Uterus (tissue), 4 donors: ENCODE measurements around the gene TBX2. TPM values are rescaled to one million over a fixed set of nuclear protein-coding genes. Genes with fewer than 3 reads are reported as not detected.

ENCODE experiments used
- DNase-seq, 2 donors: peaks; one replicate each; pipeline ENCODE4 v3.0.0-alpha.2; 2019 to 2020
- H3K27ac ChIP-seq, 2 donors: fragments of 200-600 bp; sonication (generic); 1 replicate in 1 of 2; 2 replicates in 1 of 2; pipeline ENCODE4 v1.5.1; 2016 to 2018
- H3K27me3 ChIP-seq, 2 donors: fragments of 200-600 bp; sonication (generic); one replicate each; pipeline ENCODE4 v1.5.1; 2018 to 2019; ENCODE audit warnings: control low read depth in 1 of 2
- H3K36me3 ChIP-seq, 2 donors: fragments of 200-600 bp; sonication (generic); one replicate each; pipeline ENCODE4 v1.5.1; 2019; ENCODE audit warnings: control low read depth in 1 of 2
- H3K4me1 ChIP-seq, 2 donors: fragments of 200-600 bp; sonication (generic); one replicate each; pipeline ENCODE4 v1.5.1; 2018 to 2019; ENCODE audit warnings: control low read depth in 1 of 2
- H3K4me3 ChIP-seq, 2 donors: fragments of 200-600 bp; sonication (generic); 1 replicate in 1 of 2; 2 replicates in 1 of 2; pipeline ENCODE4 v1.5.1; 2018 to 2019; ENCODE audit warnings: mild to moderate bottlenecking in 1 of 2
- H3K9me3 ChIP-seq, 2 donors: fragments of 200-600 bp; sonication (generic); one replicate each; pipeline ENCODE4 v1.5.1; 2019; ENCODE audit warnings: control low read depth in 1 of 2
- CTCF ChIP-seq, 4 experiments: fragments of 200-600 bp in 2 of 4; fragments of 450-650 bp in 2 of 4; sonication (generic) in 2 of 4; IDR thresholded peaks; one replicate each; pipeline ENCODE4 v1.5.1; 2016 to 2019; ENCODE audit warnings: antibody characterized with exemption in 4 of 4, mild to moderate bottlenecking in 2 of 4, moderate library complexity in 1 of 4
- POLR2A ChIP-seq, 2 donors: fragments of 450-650 bp; IDR thresholded peaks; one replicate each; pipeline ENCODE4 v1.6.1; 2016; ENCODE audit warnings: antibody characterized with exemption in 2 of 2, mild to moderate bottlenecking in 1 of 2, moderate library complexity in 1 of 2
- intact Hi-C: fragments of 100-400 bp; cut with DNase I; formaldehyde crosslinking; loops from one replicate; pipeline ENCODE4 v1.15.1; 2023; ENCODE audit warnings: low total_unique reads
- total RNA-seq, 4 donors: library from RNA; depleted of rRNA in 3 of 4; stranded (reverse); fragments of >200 nt in 3 of 4; gene quantifications; one replicate each; pipeline versions ENCODE4 v1.1.0 to v1.2.4, GENCODE V29; 2014 to 2023
- donor health status: DM: yes; HTN: yes; CAD: no.

The TBX2 gene
- total RNA-seq, 4 donors from 2014 or later, result 0.29 to 40.5 (median 27.4) TPM

GRCh38 chr17:61404663-61404912, 4.9 kb downstream of the TBX2 start:
- no peak for DNase-seq
- Histone ChIP-seq H3K4me1 (no peaks in the 10 kb centered on the region), H3K27ac (peak overlapping the region; percentile 83 to 91), H3K4me3 (peak overlapping the region in 1 of 2 donors; percentile 7), H3K27me3 (peaks cover 0 to 7% of the 10 kb centered on the region in 2 donors), H3K9me3 (no peaks in the 10 kb centered on the region), H3K36me3 (no peaks in the 10 kb centered on the region)
- intact Hi-C loops, result no loop called here
- TF ChIP-seq CTCF (IDR thresholded peaks at IDR 0.05) (no peak), POLR2A (IDR thresholded peaks at IDR 0.05) (no peak)

GRCh38 chr17:61404913-61405685, 5.5 kb downstream of the TBX2 start:
- intact Hi-C loops, result no loop called here
- Histone ChIP-seq H3K27me3 (peaks cover 0 to 7% of the 10 kb centered on the region in 2 donors), H3K9me3 (no peaks in the 10 kb centered on the region), H3K4me1 (no peaks in the 10 kb centered on the region), H3K36me3 (no peaks in the 10 kb centered on the region), H3K4me3 (peak overlapping the region; percentile 7 to 11), H3K27ac (peak overlapping the region; percentile 83 to 91)
- peak; percentile 12 to 22 for DNase-seq
- no peak for TF ChIP-seq POLR2A (IDR thresholded peaks at IDR 0.05)
- no peak for TF ChIP-seq CTCF (IDR thresholded peaks at IDR 0.05)

- TF ChIP-seq CTCF (IDR thresholded peaks at IDR 0.05) (no peak), POLR2A (IDR thresholded peaks at IDR 0.05) (no peak)
- no peak for DNase-seq
- Histone ChIP-seq H3K4me3 (peak overlapping the region in 1 of 2 donors; percentile 11), H3K36me3 (no peaks in the 10 kb centered on the region), H3K4me1 (no peaks in the 10 kb centered on the region), H3K27me3 (peaks cover 0 to 7% of the 10 kb centered on the region in 2 donors), H3K27ac (peak overlapping the region; percentile 83 to 91), H3K9me3 (no peaks in the 10 kb centered on the region)
- intact Hi-C loops, result no loop called here
These were observed 6.3 kb downstream of the TBX2 start for GRCh38 chr17:61405686-61406536.

- no peaks in the 10 kb centered on the region for H3K9me3 ChIP-seq
- H3K27me3 ChIP-seq, result peaks cover 0 to 7% of the 10 kb centered on the region in 2 donors
- no peaks in the 10 kb centered on the region for H3K36me3 ChIP-seq
- intact Hi-C loops, result no loop called here
- no peaks in the 10 kb centered on the region for H3K4me1 ChIP-seq
- DNase-seq, result no peak
- peak overlapping the region; percentile 83 to 91 for H3K27ac ChIP-seq
- H3K4me3 ChIP-seq, result no peak overlapping the region
- TF ChIP-seq POLR2A (IDR thresholded peaks at IDR 0.05) (no peak), CTCF (IDR thresholded peaks at IDR 0.05) (no peak)
These were observed 6.8 kb downstream of the TBX2 start for GRCh38 chr17:61406537-61406845.
